Measurements from ENCODE around the gene SPATA21.

SPATA21 gene

DNA sequence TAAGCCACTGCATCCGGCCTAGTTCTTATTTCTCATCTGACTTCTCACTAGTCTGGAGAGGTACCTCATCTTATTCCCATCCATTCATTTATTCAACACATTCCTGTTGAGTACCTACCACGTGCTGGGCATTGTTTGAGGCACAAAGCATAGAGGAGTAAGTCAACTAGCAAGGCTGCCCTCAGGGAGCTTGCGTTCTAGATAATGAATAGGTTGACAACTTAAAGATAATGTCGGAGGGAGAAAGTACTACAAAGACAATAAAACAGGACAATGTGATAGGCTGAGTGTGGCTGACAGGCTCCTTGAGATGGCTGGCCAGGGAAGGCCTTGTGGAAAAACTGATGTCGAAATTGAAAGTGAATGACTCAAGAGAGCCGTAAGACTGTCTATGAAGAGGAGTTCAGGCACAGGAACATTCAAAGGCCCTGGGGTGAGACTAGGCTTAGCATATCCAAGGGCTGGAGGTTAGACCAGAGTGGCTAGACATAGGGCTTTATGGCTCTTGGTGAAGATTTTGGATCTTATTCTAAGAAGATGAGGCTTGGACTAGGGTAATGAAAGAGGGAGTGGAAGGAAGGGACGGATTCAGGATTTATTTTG lies 18.3 kb downstream of the SPATA21 start:
- no peak for FAIRE-seq

- FAIRE-seq = no peak
These were observed 24.0 kb downstream of the SPATA21 start for GRCh38 chr1:16413191-16413590.

DNA sequence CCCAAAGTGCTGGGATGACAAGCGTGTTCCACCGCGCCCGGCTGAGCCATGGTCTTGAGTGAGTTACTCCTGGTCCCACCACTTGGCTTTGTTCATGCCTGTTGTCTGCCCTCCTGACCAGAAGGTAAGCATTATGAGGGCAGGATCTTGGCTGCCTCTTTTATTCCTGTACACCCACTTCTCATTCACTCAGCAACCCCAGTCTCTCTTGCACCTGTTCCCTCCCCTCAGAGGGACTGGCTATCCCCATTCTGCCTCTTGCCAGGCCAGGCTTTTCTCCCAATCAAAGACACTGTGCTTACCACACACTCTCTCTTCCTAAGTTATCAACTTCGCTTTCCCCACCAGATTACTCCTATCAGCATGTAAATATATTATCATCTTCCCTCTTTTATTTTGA lies 26.4 kb downstream of the SPATA21 start:
- FAIRE-seq = no peak

GRCh38 chr1:16409536-16410152 lies 27.6 kb downstream of the SPATA21 start:
- no peak for FAIRE-seq

DNA sequence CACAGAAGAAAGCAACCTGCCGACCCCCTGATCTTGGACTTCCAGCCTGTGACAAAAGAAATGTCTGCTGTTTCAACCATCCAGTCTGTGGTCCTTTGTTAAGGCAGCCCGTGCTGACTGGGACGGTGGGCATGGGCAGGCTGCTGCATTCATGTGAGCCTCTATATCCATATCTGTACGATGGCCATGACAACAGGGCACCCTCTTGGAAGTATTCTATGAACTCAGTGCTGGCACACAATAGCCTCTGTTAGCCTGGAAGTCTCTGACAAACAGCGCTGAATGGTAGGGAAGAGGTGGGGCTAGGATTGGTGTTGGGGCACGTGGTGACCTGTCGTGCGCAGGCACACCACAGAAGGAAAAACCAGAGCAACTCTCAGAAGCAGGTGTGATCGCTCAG lies 30.4 kb downstream of the SPATA21 start:
- FAIRE-seq = no peak

- FAIRE-seq = no peak
These were observed 31.8 kb downstream of the SPATA21 start for GRCh38 chr1:16405441-16405840.

DNA sequence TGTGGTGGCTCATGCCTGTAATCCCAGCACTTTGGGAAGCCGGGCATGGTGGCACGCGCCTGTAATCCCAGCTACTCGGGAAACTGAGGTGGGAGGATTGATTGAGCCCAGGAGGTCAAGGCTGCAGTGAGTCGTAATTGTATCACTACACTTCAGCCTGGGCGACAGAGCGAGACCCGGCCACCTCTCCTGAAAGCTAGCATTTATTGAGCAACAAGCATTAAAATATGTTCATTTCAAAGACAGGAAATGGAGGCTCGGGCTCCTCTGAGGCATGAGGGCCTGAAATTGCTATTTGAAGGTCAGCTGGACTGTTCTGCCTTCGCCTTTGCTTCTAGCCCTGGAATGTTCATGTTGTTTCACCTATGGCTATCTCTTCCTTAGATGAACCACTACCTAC lies 34.5 kb downstream of the SPATA21 start:
- no peak for FAIRE-seq

DNA sequence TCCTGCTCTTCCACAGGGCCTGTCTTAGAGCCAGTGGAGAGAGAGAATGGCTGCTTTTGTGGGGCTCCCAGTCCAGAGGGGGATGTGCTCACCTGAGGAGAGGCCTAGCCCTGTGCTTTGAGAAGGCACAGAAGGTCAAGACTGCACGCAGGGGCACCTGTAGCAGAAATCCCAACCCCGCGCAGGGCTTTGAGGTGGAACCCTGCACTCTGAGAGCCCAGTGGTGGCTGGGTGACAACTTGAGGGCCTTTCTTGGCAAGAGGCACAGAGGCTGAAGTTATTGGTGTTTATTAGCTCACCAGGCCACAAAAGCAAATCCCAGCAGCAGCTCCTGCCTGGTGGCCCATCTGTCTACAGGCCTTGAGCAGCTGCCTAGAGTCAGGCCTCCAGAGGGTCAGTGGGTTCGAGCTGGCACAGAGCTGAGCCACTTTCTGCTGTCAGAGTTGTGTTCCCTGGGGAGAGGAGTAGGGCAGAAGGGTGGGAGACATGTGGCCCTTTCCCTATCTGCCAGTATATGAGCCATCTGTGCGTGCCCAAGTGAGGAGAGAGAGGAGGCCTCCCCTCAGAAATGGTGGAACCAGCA lies 38.8 kb downstream of the SPATA21 start:
- FAIRE-seq = no peak

DNA sequence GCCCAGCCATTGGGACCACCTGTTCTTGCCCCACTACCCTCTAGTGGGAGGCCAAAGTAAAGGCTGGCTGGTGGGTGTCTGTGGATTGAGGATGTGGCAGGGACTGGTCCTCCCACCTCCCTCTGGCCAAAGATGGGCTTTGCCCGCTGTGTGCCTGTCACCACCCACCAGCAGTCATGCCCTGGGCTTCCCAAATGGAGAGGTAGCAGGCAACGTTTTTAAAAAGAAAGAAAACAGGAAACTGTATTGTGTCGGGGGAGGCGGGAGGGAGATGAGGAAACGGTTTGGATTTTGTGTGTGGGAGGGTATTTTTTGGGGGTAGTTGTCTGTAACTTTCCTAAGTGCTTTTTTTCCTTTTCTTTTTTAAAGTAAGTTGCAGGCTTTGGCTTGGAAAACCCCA lies 40.1 kb downstream of the SPATA21 start:
- FAIRE-seq = no peak

DNA sequence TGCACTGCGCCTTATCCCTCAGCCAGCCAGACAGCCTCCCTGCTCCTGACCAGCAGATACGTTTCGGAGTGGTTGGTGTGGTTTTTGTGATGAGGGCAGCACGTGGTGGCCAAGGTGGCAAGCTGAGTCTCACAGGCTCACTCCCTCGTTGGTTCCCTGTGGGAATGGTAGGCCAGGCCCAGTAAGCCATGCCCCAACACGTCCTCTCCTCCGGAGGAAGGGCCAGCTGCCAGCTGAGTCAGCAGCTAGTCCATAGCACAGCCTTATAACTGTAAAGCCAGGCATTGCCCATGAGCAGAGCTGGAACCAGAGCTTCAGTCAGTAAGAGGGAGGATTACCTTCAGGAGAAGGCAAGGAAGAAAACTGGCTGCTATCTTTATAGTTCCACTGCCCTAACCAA lies 40.6 kb downstream of the SPATA21 start:
- no peak for FAIRE-seq

DNA sequence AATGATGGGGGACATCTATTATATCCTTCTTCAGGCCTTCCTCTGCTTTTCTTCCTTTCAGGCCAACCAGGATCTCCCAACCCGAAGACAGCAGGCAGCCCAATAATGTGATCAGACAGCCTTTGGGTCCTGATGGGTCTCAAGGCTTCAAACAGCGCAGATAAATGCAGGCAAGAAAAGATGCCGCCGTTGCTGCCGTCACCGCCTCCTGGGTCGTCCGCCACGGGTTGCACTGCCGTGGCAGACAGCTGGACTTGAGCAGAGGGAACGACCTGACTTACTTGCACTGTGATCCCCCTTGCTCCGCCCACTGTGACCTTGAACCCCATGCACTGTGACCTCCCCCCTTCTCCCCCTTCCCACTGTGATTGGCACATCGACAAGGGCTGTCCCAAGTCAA lies 42.2 kb downstream of the SPATA21 start:
- FAIRE-seq = no peak

DNA sequence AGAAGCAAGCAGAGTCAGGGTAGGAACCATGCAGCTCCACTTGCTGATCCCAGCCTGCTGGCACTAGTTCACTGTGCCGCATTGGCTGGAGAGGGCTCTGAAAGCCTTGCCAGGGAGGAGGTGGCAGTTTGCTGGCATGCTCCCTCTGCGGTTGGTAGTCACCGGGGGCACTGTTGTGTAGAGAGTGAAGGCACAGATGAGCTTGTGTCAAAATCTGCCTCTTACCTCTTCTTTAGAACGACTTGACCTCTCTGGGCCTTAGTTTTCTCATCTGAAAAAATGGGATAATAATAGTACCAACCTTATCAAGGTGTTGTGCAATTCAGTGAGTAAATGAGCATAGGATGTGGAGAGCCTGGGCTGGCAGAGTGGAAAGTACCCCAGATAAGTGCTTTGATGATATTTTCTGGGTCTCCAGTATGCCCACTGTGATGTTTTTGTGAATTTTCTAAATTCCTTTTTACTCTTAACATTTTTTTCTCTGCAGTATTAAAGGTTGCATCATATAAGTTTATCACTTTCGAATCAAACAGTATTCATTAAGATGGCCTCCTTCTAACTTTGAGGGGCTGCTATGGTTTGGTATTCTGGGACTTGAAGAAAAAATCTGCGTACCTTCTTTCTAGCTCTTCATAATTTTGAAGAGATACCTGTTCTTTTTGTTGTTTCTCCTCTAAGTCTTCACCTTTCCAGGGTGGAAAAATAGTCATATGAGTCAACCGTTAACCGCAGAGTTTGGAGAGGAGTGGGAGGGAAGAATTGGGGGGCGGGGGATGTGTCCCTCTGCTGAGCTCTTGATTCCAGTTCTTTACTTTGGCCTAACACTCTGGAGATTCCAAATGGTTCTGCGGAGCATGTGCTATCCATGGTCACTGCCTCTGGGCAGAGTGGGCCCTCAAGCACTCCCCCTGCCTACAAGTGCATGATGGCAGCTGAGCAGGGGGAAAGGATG lies 43.4 kb downstream of the SPATA21 start:
- no peak for FAIRE-seq

DNA sequence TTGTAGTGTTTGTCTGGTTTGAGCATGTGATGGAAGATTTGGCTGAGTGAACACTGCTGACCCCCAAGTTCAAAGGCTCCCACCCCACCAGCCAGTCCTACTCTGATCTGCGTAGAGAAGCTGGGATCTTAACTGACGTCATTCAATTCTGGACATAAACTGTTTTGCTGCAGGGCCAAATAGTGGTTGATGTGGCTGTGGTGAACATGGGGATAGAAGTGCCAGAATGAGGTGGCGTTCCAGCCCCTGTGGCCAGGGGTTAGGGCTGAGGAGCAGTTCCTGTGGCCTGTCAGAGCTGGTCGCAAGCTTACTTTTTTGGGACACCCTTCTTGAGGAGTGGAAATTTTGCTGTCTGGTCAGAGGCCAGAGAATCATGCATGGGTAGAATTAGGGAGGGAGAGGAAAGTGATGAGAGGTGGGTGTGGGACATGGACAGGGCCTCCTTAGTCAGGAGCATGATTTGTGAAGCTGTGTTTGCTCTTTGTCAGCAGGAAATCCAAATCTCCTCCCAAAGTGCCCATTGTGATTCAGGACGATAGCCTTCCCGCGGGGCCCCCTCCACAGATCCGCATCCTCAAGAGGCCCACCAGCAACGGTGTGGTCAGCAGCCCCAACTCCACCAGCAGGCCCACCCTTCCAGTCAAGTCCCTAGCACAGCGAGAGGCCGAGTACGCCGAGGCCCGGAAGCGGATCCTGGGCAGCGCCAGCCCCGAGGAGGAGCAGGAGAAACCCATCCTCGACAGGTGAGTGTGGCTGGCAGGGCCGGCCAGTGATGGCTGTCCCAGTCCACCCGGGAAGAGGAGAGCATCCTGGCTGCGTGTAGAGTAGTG lies 44.3 kb downstream of the SPATA21 start:
- FAIRE-seq = no peak

DNA sequence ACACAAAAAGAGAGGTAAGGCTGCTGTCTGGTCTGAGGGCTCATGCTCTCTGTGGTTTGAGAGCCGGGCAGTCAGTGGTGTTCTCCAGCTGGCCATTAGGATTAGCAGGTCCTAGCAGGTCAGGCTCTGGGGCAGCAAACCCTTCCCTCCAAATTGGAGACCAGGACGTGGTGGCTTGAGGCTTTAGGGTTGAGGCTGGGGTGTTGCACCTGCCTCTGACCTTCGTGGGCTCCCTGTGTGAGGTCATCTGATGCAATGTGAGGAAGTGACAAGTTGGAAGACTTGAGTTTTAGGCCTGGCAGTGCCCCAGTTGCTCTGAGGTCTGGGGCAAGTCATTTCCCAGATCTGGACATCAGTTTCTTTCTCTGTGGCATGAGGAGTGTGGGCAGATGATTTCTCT lies 45.8 kb downstream of the SPATA21 start:
- no peak for FAIRE-seq

DNA sequence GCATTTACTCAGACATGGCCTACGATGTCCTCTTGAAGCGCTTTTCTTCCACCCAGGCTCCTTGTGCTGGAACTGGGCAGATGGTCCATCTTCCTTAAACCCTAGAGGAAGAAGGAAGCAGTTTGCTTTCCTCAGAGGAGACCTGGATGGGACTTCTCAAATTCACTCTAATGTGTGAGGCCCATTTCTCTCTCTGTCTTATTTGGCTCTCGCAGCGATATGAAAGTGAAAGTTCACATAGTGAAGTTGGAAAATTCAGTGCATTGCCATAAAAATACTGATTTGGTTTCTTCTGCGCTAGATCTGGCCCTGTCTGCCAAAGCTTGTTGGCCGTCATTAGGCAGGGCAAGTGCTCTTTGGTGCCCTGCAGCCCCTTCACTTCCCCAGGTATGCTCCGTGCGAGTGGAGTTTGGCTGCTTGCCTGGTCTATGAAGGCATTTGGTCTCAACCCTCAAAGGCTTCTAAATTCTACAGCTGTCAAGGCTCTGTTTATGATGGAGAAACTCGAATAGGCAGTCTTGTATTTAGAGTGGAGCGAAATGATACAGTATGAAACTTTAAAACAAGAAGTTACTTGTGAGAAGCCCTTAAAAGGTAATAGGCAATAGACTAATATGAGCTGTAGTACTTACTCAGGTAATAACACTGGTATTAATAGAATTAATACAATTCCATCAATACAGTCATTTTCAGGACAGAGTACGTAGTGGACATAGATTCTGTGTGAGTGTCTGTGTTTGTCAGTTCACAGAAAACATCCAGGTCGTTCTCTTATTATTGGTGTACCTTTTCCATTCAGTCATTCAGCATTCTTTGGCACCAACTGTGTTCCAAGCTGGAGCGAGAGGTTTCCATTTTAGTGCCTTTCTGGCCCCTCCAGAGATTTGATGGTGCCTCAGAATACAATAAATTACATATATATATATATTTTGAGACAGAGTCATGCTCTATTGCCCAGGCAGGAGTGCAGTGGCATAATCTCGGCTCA lies 49.7 kb downstream of the SPATA21 start:
- FAIRE-seq = no peak

DNA sequence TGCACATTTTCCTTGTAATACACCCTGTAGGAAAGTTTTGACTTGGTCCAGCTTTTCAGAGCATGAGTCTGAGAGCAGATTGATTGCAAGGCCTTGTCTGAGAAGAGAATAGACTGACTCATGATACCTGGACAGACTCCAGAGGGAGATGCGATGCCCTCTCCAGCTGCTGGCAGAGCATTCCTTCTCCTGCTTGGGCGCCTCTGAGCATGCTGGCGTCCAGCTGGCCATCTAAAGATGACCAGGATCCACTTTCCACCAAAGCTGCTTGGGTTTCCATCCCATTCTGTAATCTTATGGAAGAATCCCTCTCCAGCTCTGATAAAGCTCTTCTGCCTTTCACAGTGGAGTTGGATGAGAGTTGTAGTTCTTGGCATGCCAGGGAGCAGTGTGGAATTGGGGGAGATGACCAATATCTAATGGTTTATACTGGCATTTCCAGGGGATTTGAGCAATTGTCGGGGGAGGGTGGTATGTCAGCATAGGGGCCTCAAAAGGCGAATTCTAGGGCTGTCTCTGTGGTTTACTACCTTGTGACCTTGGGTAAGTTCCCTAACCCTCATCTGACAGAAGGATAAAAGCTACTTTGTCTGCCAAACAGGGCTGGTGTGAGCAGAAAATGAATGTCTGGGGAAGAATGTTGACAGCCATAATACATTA lies 50.6 kb downstream of the SPATA21 start:
- no peak for FAIRE-seq

GRCh38 chr1:16385659-16386453 lies 51.4 kb downstream of the SPATA21 start:
- FAIRE-seq = no peak

- FAIRE-seq = no peak
These were observed 53.3 kb downstream of the SPATA21 start for GRCh38 chr1:16383888-16384287.

- no peak for FAIRE-seq
These were observed 56.4 kb downstream of the SPATA21 start for GRCh38 chr1:16380868-16381267.

DNA sequence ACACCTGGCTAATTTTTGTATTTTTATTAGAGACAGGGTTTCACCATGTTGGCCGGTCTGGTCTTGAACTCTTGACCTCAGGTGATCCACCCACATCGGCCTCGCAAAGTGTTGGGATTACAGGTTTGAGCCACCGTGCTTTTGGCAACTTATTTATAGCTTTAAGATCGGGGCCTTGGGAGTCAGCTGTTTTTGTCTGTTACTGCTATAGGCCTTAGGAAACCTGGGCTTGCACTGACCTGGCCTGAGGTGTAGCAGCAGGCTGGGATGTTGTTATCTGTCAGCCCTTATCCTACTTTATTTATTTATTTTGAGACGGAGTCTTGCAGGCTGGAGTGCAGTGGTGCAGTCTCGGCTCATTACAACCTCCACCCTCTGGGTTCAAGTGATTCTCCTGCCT lies 58.8 kb downstream of the SPATA21 start:
- no peak for FAIRE-seq

All from TTC549 (cell line).